Posterior cingulate gyrus (tissue), 11 donors: ENCODE measurements around the gene HUNK.
"Not testable (repeated sequence)": the region's sequence is repeated elsewhere in the genome, so short reads cannot be mapped to it uniquely, and the experiment has no call there.

Source experiments
- DNase-seq, 10 donors: peaks; one replicate each; pipeline versions ENCODE4 v3.0.0 to v3.0.0-alpha.2; 2020 to 2021; ENCODE audit warnings: mixed read lengths in 3 of 10
- intact Hi-C: fragments of 100-400 bp; cut with DNase I; formaldehyde crosslinking; loops from one replicate; pipeline ENCODE4 v1.15.1; 2023

Gene HUNK

DNA sequence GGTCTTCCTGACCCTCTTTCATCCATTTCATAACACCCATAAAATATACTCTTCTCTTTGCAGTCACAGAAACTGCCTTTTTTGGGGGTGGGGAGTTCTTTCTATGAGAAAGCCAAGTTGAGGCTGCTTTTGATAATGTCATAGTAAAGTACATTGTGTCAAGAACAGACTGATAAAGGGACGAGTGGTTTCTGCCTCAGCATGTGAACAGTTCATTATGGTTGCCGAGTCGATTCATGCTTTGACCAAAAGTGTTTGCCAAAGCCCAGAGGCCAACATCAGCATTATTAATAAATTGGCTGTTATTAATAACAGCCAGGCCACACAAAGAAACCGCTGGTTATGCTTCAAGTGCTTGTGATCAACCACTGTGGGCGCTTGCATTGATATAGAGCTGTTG, 162.0 kb downstream of the HUNK start:
- intact Hi-C loops, result no loop called here
- DNase-seq, result no peak

DNA sequence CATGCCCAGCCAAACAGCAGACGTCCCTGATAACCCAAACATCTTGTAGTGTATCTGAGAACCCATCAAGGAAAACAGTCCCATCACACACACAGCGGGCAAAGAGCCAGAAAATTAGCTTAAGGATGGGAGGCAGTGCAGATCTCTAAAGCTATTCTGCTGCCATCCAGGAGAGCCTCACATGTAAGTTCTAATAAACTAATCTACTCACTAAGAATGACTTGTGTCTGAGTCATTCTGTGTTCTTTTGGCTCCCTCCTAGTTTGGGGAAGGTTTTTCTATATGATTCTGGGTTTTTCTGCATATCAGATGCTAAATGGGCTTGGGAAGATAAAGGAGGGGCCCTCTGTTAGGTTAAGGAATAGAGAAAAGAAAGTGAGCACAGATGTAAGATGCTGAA, 162.8 kb downstream of the HUNK start:
- intact Hi-C loops, result no loop called here
- DNase-seq, result no peak

DNA sequence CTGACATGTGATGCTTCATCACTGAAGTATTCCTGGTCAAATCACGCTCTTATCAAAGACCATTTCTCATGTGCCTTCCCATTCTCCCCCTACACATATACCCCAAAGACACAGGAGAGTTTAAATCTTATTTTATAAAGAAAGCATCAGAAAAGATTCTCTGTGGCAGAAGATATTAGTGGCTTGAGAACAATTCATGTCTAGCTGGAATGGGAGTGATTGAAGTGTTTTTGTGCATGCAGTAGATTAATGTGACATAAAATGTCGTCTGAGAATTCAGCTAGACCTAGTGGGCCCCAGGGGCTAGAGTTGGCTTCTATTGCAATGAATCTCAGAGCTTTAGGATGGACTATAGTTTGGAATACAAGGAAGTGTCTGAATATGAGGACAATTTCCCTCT, 163.9 kb downstream of the HUNK start:
- intact Hi-C loops, result no loop called here
- no peak for DNase-seq

DNA sequence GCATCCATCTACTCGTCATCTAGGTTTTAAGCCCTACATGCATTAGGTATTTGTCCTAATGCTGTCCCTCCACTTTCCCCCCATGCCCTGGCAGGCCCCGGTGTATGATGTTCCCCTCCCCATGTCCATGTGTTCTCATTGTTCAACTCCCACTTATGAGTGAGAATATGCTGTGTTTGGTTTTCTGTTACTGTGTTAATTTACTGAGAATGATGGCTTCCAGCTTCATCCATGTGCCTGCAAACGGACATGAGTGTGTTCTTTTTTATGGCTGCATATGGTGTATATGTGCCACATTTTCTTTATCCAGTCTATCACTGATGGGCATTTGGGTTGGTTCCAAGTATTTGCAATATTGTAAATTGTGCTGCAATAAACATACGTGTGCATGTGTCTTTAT, 165.9 kb downstream of the HUNK start:
- intact Hi-C loops, DNase-seq: not testable (repeated sequence)

DNA sequence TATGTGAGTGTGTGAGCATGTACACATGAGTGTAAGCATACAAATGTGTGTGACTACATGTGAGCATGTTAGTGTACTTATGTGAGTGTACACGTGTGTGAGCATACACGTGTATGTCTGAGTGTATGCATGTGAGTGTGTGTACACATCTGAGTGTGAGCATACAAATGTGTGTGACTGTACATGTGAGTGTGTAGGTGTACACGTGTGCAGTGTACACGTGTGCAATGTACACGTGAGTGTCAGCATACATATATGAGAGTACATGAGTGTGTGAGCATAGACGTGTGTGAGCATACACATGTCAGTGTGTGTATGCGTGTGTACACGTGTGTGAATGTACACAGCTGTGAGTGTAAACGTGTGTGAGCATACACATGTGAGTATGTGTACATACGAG, 170.6 kb downstream of the HUNK start:
- intact Hi-C loops, result no loop called here

DNA sequence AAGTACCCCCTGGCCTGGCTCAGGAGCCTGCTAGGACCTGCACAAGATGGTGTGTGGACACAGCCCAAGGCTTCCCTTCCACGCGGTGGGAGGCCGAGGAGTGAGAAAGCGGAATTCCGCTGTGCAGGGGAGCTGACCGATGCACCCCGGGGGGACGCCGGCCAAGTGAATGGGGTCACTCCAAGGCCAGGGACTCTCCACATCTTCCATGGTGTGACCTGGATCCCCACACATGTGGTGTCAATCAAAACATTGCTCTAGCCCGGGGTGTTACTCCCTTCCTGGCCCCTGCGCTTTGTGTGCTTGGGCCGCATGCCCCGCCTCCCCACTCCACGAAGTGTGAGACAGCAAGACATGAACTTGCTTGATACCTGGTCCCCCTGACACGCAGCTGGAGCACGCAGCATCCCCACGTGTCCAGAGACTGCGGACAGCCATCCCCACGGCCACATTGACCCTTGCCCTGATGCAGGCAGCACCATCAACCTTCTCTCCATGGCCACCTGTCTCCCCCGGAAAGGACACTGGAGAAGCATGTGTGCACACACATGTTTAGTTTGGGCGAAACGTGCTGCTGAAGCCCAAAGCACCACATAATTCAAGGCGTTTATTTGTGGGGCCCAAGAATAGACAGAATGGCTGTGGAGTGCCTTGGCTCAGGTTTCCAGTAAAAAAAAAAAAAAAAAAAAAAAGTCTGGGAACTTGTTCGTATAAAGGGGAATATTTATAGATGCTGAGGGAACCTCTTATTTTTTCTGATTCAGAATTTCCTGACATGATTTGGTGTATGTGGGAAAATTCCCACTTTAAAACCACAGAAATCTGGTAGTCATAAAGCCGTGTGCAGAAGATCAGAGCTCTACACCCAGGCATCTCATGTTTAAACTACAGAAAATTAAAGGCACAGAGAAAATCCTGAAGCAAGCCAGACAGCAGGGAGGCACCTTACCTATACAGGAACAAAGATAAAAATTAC, 171.7 kb downstream of the HUNK start:
- peak in 1 of 10 donors; percentile 63 for DNase-seq

More for the DNA sequence above, 170.6 kb downstream of the HUNK start:
- DNase-seq, result no peak

DNA sequence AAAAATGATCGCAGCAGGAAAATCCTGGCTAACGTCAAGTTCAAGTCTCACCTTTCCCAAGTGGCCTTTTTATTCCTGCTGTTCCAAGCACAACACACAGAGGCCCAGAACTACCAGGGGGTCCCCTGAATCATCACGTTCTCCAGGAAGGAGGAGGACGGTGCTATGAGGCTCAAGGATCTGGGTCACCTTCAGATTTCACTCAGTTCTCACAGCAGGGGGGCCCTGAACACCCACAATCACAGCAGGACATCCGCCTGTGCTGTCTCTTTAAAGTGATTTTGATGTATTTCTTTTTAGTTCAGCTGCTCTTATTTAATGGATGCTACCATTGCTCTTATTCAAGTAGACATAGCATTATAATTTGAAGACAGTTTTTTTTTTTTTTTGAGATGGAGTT, 173.4 kb downstream of the HUNK start:
- intact Hi-C loops, result no loop called here
- no peak for DNase-seq

More for the DNA sequence above, 171.7 kb downstream of the HUNK start:
- intact Hi-C loops, result no loop called here

DNA sequence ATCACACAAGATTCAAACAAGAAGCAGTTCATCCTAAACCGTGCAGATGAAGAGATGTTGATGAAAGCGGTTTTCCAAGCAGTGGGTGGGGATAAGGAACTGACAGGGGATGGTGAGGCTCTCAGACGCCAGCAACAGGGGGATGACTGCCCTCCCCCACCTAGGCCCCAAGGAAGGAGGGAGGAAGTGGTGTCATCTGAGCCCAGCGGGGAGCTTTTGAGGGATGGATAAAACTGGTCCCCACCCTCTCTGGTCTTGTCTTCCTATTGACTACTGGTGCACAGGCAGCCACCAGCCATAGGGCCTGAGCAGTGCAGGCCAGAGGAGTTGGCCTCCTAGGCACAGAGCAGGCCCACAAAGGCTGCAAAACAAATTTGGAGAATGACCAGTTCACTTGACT, 175.5 kb downstream of the HUNK start:
- DNase-seq, result no peak
- intact Hi-C loops, result no loop called here
